Omental fat pad (tissue), 4 donors: Measurements from ENCODE around the gene SMYD1. TPM values are rescaled to one million over a fixed set of nuclear protein-coding genes. Genes with fewer than 3 reads are reported as not detected.

Experiments
- ATAC-seq: fragments of 150-250 bp; one replicate; pipeline ENCODE4 v1.9.1; 2016; ENCODE audit warnings: mild to moderate bottlenecking, moderate library complexity; ENCODE audit not compliant: low FRiP score
- DNase-seq: peaks from one replicate; pipeline ENCODE4 v3.0.0-alpha.2; 2019; ENCODE audit warnings: low spot score
- total RNA-seq, 4 donors: library from RNA; depleted of rRNA; stranded (reverse); fragments of >200 nt; gene quantifications; one replicate each; pipeline ENCODE4 v1.1.0, GENCODE V29; 2016
- TF ChIP-seq, protein P1 (sequence below), 3 donors: fragments of 450-650 bp; IDR thresholded peaks; one replicate each; pipeline ENCODE4 v1.5.1; 2016 to 2017; ENCODE audit warnings: antibody characterized with exemption in 3 of 3, mild to moderate bottlenecking in 3 of 3, moderate library complexity in 2 of 3

Gene SMYD1
- total RNA-seq, 4 donors from 2014 or later: not detected

DNA sequence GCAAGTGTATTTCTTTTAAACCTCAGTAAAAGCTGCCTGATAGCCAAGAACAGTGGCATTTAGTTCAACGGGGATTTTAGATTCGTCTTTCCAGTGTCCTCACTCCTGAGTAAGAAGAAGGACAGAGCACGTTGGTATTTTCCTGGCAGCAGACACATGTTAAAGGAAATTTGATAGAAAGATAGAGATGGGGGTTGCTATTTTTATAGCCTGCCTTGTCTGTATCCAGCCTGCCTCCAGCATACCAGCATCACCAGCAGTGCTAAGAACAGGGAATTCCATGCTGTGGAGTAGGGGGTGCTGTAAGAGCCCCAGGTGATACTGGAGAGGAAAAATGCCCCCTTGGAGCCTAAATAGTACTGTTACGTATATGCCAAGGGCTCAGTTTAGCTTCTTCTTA lies 1.1 kb upstream of the SMYD1 start:
- TF ChIP-seq, protein P1, sequence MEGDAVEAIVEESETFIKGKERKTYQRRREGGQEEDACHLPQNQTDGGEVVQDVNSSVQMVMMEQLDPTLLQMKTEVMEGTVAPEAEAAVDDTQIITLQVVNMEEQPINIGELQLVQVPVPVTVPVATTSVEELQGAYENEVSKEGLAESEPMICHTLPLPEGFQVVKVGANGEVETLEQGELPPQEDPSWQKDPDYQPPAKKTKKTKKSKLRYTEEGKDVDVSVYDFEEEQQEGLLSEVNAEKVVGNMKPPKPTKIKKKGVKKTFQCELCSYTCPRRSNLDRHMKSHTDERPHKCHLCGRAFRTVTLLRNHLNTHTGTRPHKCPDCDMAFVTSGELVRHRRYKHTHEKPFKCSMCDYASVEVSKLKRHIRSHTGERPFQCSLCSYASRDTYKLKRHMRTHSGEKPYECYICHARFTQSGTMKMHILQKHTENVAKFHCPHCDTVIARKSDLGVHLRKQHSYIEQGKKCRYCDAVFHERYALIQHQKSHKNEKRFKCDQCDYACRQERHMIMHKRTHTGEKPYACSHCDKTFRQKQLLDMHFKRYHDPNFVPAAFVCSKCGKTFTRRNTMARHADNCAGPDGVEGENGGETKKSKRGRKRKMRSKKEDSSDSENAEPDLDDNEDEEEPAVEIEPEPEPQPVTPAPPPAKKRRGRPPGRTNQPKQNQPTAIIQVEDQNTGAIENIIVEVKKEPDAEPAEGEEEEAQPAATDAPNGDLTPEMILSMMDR (IDR thresholded peaks at IDR 0.05): no peak
- DNase-seq (no peak), ATAC-seq (no peak)

DNA sequence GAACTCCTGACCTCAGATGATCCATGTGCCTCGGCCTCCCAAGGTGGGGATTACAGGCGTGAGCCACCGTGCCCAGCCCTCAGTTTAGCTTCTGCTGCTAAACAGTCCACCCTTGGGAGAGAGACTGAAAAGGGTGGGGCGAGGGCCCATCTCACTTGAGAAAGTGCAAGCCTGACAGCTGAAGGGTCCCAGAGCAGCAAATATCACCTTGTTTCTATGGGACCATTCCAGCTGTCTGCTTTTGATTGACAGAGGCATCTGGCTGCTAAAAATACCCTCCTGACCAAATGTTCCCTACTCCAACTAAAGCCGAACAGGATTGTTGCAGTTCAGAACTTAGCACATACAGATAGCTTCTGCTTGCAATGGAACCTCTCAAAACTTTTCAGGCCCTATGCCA lies 436 bp upstream of the SMYD1 start:
- no peak for ATAC-seq
- TF ChIP-seq, protein P1 (IDR thresholded peaks at IDR 0.05): no peak
- no peak for DNase-seq

DNA sequence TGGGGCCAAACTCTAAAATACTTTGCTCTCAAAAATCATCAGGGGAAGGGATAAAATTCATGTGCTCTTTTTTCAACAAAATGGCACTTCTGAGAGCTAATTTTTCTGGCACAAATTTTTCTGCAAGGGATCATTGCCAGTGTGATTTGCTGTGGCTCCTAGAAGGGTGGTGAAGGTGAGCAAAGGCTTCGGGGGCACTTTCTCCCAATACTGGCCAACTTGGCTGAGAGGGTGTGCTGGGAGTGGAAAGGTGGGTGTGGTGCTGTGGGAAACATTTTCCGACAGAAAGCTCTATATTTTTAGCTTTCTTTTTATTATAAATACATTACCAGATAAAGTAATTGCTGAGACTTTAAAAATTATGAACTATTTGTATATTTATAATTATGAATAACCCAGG lies 419 bp downstream of the SMYD1 start:
- TF ChIP-seq, protein P1 (IDR thresholded peaks at IDR 0.05): no peak
- ATAC-seq (no peak), DNase-seq (no peak)

DNA sequence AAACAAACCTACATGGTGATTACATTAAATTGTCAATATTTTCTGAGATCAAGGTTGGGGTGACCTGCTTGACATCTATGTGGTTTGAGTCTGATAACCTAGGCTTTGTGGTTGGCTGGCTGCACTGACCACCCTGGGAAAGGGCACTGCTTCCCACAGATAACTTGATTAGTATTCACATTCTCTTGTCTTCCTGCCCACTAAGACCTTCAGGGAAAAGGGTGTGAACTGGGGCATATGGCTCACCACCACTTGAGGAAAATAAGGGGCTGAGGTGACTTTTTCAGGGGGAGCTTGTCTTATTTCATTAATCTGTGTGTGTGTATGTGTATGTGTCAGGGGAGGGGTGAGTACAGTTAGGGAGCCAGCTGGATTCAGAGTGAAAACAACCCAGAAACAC lies 1.5 kb downstream of the SMYD1 start:
- TF ChIP-seq, protein P1 (IDR thresholded peaks at IDR 0.05): no peak
- ATAC-seq (no peak), DNase-seq (no peak)

DNA sequence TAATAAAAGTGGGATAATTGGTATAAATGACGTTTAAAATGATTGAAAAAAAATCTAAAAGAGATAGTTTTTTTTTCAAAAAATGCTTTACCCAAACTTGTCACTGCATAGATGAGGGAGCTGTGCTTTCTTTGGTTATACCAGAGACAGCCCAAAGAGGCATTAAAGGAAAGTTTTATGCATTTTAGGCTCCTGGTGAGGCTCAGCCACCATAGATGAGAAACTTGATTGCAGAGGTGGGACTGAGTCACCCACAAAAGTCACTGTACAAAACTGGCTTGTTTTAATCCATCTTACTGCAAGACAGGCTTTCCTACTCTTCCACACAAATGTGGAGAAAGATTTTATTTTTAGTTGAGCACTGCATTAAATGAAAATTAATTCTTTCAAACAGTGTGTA lies 2.4 kb downstream of the SMYD1 start:
- DNase-seq (no peak), ATAC-seq (no peak)
- TF ChIP-seq, protein P1 (IDR thresholded peaks at IDR 0.05): no peak

DNA sequence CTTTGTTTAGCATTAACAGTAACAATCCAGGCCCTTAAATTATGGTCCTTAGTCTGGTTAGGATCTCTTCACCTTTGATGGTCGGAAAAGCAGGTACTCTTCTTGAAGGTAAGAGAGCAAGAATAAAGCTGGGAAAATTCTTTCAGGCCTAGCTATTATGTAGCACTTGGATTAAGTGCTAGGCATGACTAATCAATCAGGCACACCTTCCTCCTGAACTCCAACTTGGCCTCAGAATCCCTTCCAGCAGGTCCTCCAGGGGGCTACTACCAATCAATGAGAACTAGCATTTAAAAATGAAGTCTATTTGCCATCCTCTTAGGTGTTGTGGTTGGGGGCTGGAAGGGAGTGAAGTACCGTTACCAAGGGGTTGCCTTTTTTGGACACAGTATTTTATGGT lies 3.7 kb downstream of the SMYD1 start:
- ATAC-seq (no peak), DNase-seq (no peak)
- TF ChIP-seq, protein P1 (IDR thresholded peaks at IDR 0.05): no peak

DNA sequence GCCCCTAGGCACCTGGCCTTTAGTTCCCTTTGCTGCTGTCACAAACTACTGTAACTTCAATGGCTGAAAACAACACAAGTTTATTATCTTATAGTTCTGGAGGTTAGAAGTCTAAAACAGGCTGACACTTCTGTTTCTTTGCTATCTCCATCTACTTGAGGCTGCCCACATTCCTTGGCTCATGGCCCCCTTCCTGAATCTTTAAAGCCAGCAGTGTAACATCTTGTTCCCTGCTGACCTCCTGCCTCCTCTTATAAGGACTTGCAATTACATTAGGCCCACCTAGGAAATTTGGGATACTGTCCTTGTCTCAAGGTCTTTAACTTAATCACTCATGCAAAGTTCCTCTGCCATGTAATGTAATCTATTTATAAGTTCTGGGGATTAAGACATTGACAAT lies 6.5 kb downstream of the SMYD1 start:
- TF ChIP-seq, protein P1 (IDR thresholded peaks at IDR 0.05): no peak
- DNase-seq (no peak), ATAC-seq (no peak)
